SH-SY5Y (cell line): ENCODE data around the gene TCP10L.

Source experiments
- GATA2 ChIP-seq: IDR thresholded peaks from 2 replicates; pipeline ENCODE4 v1.6.1; 2011; ENCODE audit warnings: mild to moderate bottlenecking, low read depth, low read length
- GATA3 ChIP-seq: IDR thresholded peaks from 2 replicates; pipeline ENCODE4 v1.6.1; 2011; ENCODE audit warnings: low read depth, mild to moderate bottlenecking, low read length, moderate library complexity

GRCh38 chr21:32547018-32547417 is 38.3 kb downstream of the TCP10L start:
- no peak for TF ChIP-seq GATA2
- no peak for TF ChIP-seq GATA3
